GM12892 (cell line): ENCODE measurements around the gene MFSD12.
"Not testable (repeated sequence)": the region's sequence is repeated elsewhere in the genome, so short reads cannot be mapped to it uniquely, and the experiment has no call there.

ENCODE experiments used
- DNase-seq: peaks from one replicate; pipeline ENCODE4 v3.0.0; 2011; ENCODE audit not compliant: insufficient read length
- FAIRE-seq: peaks from 2 replicates; lab custom pipeline; 2011; peaks lifted over from hg19 to GRCh38; lab: Jason Lieb, UNC
- POLR2A ChIP-seq: IDR thresholded peaks from 2 replicates; pipeline ENCODE4 v1.6.1; 2011; ENCODE audit warnings: low read depth, low read length, control low read depth
- POLR2AphosphoS5 ChIP-seq: IDR thresholded peaks from 2 replicates; pipeline ENCODE4 v1.6.1; 2011; ENCODE audit warnings: low read depth, low read length, control low read depth
- TAF1 ChIP-seq: IDR thresholded peaks from 2 replicates; pipeline ENCODE4 v1.6.1; 2011; ENCODE audit warnings: low read depth, mild to moderate bottlenecking, control low read depth, low read length, borderline replicate concordance

Gene MFSD12

GRCh38 chr19:3595521-3596061 lies 38.2 kb upstream of the MFSD12 start:
- DNase-seq = no peak
- TF ChIP-seq POLR2A (no peak), TAF1 (no peak), POLR2AphosphoS5 (no peak)
- FAIRE-seq = no peak

- DNase-seq (no peak), FAIRE-seq (no peak)
- TF ChIP-seq POLR2A = no peak
- no peak for TF ChIP-seq TAF1
- no peak for TF ChIP-seq POLR2AphosphoS5
Measured at GRCh38 chr19:3593156-3593555, 35.8 kb upstream of the MFSD12 start.

GRCh38 chr19:3591876-3592613 lies 34.7 kb upstream of the MFSD12 start:
- TF ChIP-seq POLR2AphosphoS5 (no peak), POLR2A (no peak), TAF1 (no peak)
- DNase-seq (no peak), FAIRE-seq (no peak)

GRCh38 chr19:3590991-3591659 lies 33.7 kb upstream of the MFSD12 start:
- TF ChIP-seq TAF1 (no peak), POLR2AphosphoS5 (no peak), POLR2A (no peak)
- DNase-seq (no peak), FAIRE-seq (no peak)

- TF ChIP-seq TAF1 = no peak
- no peak for TF ChIP-seq POLR2A
- no peak for TF ChIP-seq POLR2AphosphoS5
- DNase-seq = no peak
- FAIRE-seq = no peak
Measured at GRCh38 chr19:3589949-3590348, 32.6 kb upstream of the MFSD12 start.

GRCh38 chr19:3589439-3589838 lies 32.1 kb upstream of the MFSD12 start:
- FAIRE-seq = no peak
- no peak for DNase-seq
- TF ChIP-seq POLR2AphosphoS5 (no peak), POLR2A (no peak), TAF1 (no peak)

GRCh38 chr19:3586707-3587346 lies 29.4 kb upstream of the MFSD12 start:
- no peak for DNase-seq
- TF ChIP-seq POLR2AphosphoS5 = no peak
- TF ChIP-seq TAF1 = no peak
- TF ChIP-seq POLR2A = no peak
- FAIRE-seq = no peak

GRCh38 chr19:3586127-3586626 lies 28.8 kb upstream of the MFSD12 start:
- TF ChIP-seq TAF1 (no peak), POLR2A (no peak), POLR2AphosphoS5 (no peak)
- FAIRE-seq = no peak

GRCh38 chr19:3585301-3586126 lies 28.1 kb upstream of the MFSD12 start, which contains the start of gene GIPC3:
GIPC3 (plus strand) TSS chr19:3585478; CDS start chr19:3585598, 120 bp downstream.
- TF ChIP-seq TAF1 = no peak
- no peak for TF ChIP-seq POLR2AphosphoS5
- no peak for TF ChIP-seq POLR2A
- DNase-seq (no peak), FAIRE-seq (no peak)

More at GRCh38 chr19:3586127-3586626, 28.8 kb upstream of the MFSD12 start:
- no peak for DNase-seq

- not testable (repeated sequence) for FAIRE-seq, DNase-seq
Measured at GRCh38 chr19:3584036-3584802, 26.8 kb upstream of the MFSD12 start.

- DNase-seq, FAIRE-seq: not testable (repeated sequence)
Measured at GRCh38 chr19:3581792-3582191, 24.4 kb upstream of the MFSD12 start.
